ENCODE results near the gene UBXN10. TPM values are rescaled to one million over a fixed set of nuclear protein-coding genes. Genes with fewer than 3 reads are reported as not detected.
"Not testable (repeated sequence)": the region's sequence is repeated elsewhere in the genome, so short reads cannot be mapped to it uniquely, and the experiment has no call there.

UBXN10 gene
- total RNA-seq, 2 donors from 2014 or later = 0.29 to 0.60 TPM

- DNase-seq (ENCODE audit: low spot score) = no peak
- intact Hi-C loops (cut with DNase I) = loop anchor here in 1 of 2 donors (5.0 kb wide), 1 partner anchor 614 kb away; no protein-coding TSS in a partner anchor
These were observed 37.9 kb downstream of the UBXN10 start for GRCh38 chr1:20223551-20224419.

- intact Hi-C loops (cut with DNase I) = loop anchor here in 1 of 2 donors (5.0 kb wide), 1 partner anchor 613 kb away; no protein-coding TSS in a partner anchor
- DNase-seq (ENCODE audit: low spot score) = no peak
These were observed 38.6 kb downstream of the UBXN10 start for GRCh38 chr1:20224546-20224945.

GRCh38 chr1:20227704-20228103 lies 41.8 kb downstream of the UBXN10 start:
- intact Hi-C loops (cut with DNase I) = no loop called here
- DNase-seq (ENCODE audit: low spot score) = no peak

- DNase-seq (ENCODE audit: low spot score) = no peak
- intact Hi-C loops (cut with DNase I) = no loop called here
These were observed 42.5 kb downstream of the UBXN10 start for GRCh38 chr1:20228314-20228825.

- no peak for DNase-seq (ENCODE audit: low spot score)
- intact Hi-C loops (cut with DNase I) = no loop called here
These were observed 43.3 kb downstream of the UBXN10 start for GRCh38 chr1:20229171-20229570.

- intact Hi-C loops (cut with DNase I) = not testable (repeated sequence)
These were observed 46.7 kb downstream of the UBXN10 start for GRCh38 chr1:20232564-20232963.

GRCh38 chr1:20233394-20233793 lies 47.5 kb downstream of the UBXN10 start:
- intact Hi-C loops (cut with DNase I) = no loop called here
- no peak for DNase-seq (ENCODE audit: low spot score)

More at GRCh38 chr1:20232564-20232963, 46.7 kb downstream of the UBXN10 start:
- DNase-seq (ENCODE audit: low spot score) = not testable (repeated sequence)

GRCh38 chr1:20233866-20234265 lies 48.0 kb downstream of the UBXN10 start:
- intact Hi-C loops (cut with DNase I) = no loop called here
- no peak for DNase-seq (ENCODE audit: low spot score)

- intact Hi-C loops (cut with DNase I) = no loop called here
- no peak for DNase-seq (ENCODE audit: low spot score)
These were observed 49.1 kb downstream of the UBXN10 start for GRCh38 chr1:20234788-20235535.

GRCh38 chr1:20237646-20238045 lies 51.8 kb downstream of the UBXN10 start:
- DNase-seq (ENCODE audit: low spot score) = no peak
- intact Hi-C loops (cut with DNase I) = no loop called here

- DNase-seq (ENCODE audit: low spot score) = no peak
- intact Hi-C loops (cut with DNase I) = no loop called here
These were observed 54.1 kb downstream of the UBXN10 start for GRCh38 chr1:20240012-20240411.

- DNase-seq (ENCODE audit: low spot score) = no peak
- intact Hi-C loops (cut with DNase I) = no loop called here
These were observed 57.1 kb downstream of the UBXN10 start for GRCh38 chr1:20242890-20243479.

Other genes starting within 250 kb of the UBXN10 start
- gene PLA2G2A, start 206.5 kb upstream of the UBXN10 start, total RNA-seq = 1,000 to 10,000 TPM in 1 of 2 donors, 100 to 1,000 TPM in 1; 310 to 2,023 TPM
- gene PLA2G5, start 115.9 kb upstream of the UBXN10 start, total RNA-seq = 1 to 10 TPM; 6.7 to 9.8 TPM
- gene PLA2G2D, start 66.6 kb upstream of the UBXN10 start, total RNA-seq = not detected
- not detected for gene PLA2G2F, start 46.8 kb upstream of the UBXN10 start, total RNA-seq
- under 1 TPM; 0.14 to 0.24 TPM for gene PLA2G2C, start 422 bp downstream of the UBXN10 start, total RNA-seq
- gene VWA5B1, start 104.8 kb downstream of the UBXN10 start, total RNA-seq = not detected

All from posterior vena cava (tissue), 2 donors.